Right atrium auricular region (tissue), 2 donors: Measurements from ENCODE around the gene TUT4. TPM values are rescaled to one million over a fixed set of nuclear protein-coding genes. Genes with fewer than 3 reads are reported as not detected.

Experiments
- DNase-seq: peaks from one replicate; pipeline ENCODE4 v3.0.0-alpha.2; 2019; ENCODE audit warnings: low spot score
- H3K27ac ChIP-seq, 2 donors: fragments of 200-600 bp; sonication (generic); 1 replicate in 1 of 2; 2 replicates in 1 of 2; pipeline ENCODE4 v1.5.1; 2016 to 2019
- H3K27me3 ChIP-seq, 2 donors: fragments of 200-600 bp; sonication (generic); one replicate each; pipeline versions ENCODE4 v1.5.1 to v1.6.0; 2017 to 2019
- H3K36me3 ChIP-seq: fragments of 200-600 bp; sonication (generic); one replicate; pipeline ENCODE4 v1.5.1; 2016
- H3K4me1 ChIP-seq, 2 donors: fragments of 200-600 bp; sonication (generic); one replicate each; pipeline versions ENCODE4 v1.5.1 to v1.6.0; 2017 to 2019
- H3K4me3 ChIP-seq, 2 donors: fragments of 200-600 bp; sonication (generic); 1 replicate in 1 of 2; 2 replicates in 1 of 2; pipeline ENCODE4 v1.5.1; 2017 to 2019; ENCODE audit warnings: mild to moderate bottlenecking in 1 of 2, moderate library complexity in 1 of 2
- H3K9me3 ChIP-seq, 2 donors: fragments of 200-600 bp; sonication (generic); one replicate each; pipeline ENCODE4 v1.5.1; 2019
- total RNA-seq, 2 donors: library from RNA; depleted of rRNA; stranded (reverse); fragments of >200 nt; gene quantifications; one replicate each; pipeline ENCODE4 v1.1.0, GENCODE V29; 2016
- TF ChIP-seq, protein P1 (sequence below), 2 donors: fragments of 200-600 bp; sonication (generic); IDR thresholded peaks; one replicate each; pipeline ENCODE4 v1.5.1; 2019; ENCODE audit warnings: antibody characterized with exemption in 2 of 2

Gene TUT4
- total RNA-seq, 2 donors from 2014 or later, result 27.4 to 33.3 TPM

DNA sequence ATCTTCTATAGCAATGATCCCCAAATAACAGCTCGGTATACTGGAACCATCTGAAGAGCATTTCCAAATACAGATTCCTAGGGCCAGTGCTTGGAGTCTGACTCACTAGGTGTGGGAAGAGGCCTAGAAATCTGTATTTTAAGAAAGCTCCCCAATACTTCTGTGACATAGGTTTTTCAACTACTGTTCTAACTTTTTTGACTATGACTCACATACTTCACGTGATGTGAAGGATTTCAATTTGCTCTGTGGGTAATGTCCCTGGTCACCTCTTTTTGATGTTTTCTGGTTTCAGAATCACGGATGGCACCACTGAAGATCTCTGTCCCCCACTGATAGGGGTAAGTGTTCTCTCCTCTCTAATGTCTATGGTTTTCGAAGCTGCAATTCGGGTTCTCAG lies 159.7 kb downstream of the TUT4 start:
- Histone ChIP-seq H3K4me1 (no peaks in the 10 kb centered on the region), H3K4me3 (no peak overlapping the region), H3K9me3 (no peaks in the 10 kb centered on the region), H3K27me3 (no peaks in the 10 kb centered on the region), H3K27ac (no peak overlapping the region), H3K36me3 (no peaks in the 10 kb centered on the region)
- TF ChIP-seq, protein P1, sequence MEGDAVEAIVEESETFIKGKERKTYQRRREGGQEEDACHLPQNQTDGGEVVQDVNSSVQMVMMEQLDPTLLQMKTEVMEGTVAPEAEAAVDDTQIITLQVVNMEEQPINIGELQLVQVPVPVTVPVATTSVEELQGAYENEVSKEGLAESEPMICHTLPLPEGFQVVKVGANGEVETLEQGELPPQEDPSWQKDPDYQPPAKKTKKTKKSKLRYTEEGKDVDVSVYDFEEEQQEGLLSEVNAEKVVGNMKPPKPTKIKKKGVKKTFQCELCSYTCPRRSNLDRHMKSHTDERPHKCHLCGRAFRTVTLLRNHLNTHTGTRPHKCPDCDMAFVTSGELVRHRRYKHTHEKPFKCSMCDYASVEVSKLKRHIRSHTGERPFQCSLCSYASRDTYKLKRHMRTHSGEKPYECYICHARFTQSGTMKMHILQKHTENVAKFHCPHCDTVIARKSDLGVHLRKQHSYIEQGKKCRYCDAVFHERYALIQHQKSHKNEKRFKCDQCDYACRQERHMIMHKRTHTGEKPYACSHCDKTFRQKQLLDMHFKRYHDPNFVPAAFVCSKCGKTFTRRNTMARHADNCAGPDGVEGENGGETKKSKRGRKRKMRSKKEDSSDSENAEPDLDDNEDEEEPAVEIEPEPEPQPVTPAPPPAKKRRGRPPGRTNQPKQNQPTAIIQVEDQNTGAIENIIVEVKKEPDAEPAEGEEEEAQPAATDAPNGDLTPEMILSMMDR (IDR thresholded peaks at IDR 0.05), result no peak
- no peak for DNase-seq

DNA sequence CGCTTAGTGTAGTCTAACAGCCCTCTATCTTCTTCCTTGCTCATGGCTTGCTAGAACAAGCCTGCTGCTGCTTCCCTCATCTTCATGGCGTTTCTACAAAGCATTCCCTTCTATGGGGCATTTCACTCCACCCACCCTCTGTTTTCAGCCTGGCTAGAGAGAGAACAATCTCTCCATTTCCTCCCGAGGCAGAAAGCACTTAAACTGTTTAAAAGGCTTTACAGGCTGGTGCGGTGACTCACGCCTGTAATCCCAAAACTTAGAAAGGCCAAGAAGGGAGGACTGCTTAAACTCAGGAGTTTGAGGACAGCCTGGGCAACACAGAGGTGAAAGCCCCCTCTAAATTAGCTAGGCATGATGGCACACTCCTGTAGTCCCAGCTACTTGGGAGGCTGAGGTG lies 166.4 kb downstream of the TUT4 start:
- TF ChIP-seq, protein P1 (IDR thresholded peaks at IDR 0.05), result no peak
- no peak for DNase-seq
- no peaks in the 10 kb centered on the region for H3K36me3 ChIP-seq
- H3K9me3 ChIP-seq, result no peaks in the 10 kb centered on the region
- H3K4me1 ChIP-seq, result no peaks in the 10 kb centered on the region
- H3K27ac ChIP-seq, result no peak overlapping the region
- H3K4me3 ChIP-seq, result no peak overlapping the region
- no peaks in the 10 kb centered on the region for H3K27me3 ChIP-seq

DNA sequence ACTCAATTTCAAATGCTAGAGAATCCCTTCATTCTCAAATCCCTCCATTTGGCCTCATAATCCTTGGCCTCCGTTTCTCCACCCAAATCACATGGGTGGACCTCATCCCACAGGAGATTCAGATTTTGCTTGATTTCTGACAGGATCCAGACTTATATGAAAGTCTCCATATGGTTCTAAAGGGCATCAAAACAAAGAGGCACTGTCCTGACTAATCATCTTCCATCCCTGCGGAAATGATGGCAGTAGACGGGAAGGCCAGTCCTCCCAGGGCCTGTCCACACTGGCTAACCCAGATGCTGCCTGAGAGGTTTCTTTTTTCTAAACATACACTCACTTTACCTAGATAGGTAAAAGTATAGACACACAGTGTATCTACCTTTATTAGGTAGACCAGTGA lies 167.5 kb downstream of the TUT4 start:
- TF ChIP-seq, protein P1 (IDR thresholded peaks at IDR 0.05), result no peak

More for the DNA sequence above, 167.5 kb downstream of the TUT4 start:
- Histone ChIP-seq H3K36me3 (no peaks in the 10 kb centered on the region), H3K4me1 (no peaks in the 10 kb centered on the region), H3K27me3 (no peaks in the 10 kb centered on the region), H3K4me3 (no peak overlapping the region), H3K9me3 (no peaks in the 10 kb centered on the region), H3K27ac (no peak overlapping the region)
- no peak for DNase-seq

Other genes starting within 250 kb of the TUT4 start
- gene CC2D1B, start 186.9 kb downstream of the TUT4 start, total RNA-seq, result 10 to 100 TPM; 11.0 to 20.6 TPM
- gene ORC1, start 148.7 kb downstream of the TUT4 start, total RNA-seq, result under 1 TPM in 1 of 2 donors, not detected in 1; 0.28 TPM
- 1 to 10 TPM; 5.9 to 7.2 TPM for gene PRPF38A, start 148.5 kb downstream of the TUT4 start, total RNA-seq
- gene GPX7, start 49.3 kb upstream of the TUT4 start, total RNA-seq, result 10 to 100 TPM; 12.0 to 17.6 TPM
- not detected for gene SHISAL2A, start 80.1 kb upstream of the TUT4 start, total RNA-seq
- gene COA7, start 145.3 kb upstream of the TUT4 start, total RNA-seq, result 10 to 100 TPM in 1 of 2 donors, 1 to 10 TPM in 1; 8.7 to 10.6 TPM
- 10 to 100 TPM; 44.1 to 70.7 TPM for gene ZYG11B, start 173.4 kb upstream of the TUT4 start, total RNA-seq